HL-60 (cell line): ENCODE data around the gene PIK3R4.

Experiments
- GABPA ChIP-seq: IDR thresholded peaks from 2 replicates; pipeline ENCODE4 v1.6.1; 2012; ENCODE audit warnings: low read depth
- POLR2AphosphoS5 ChIP-seq: IDR thresholded peaks from 2 replicates; pipeline ENCODE4 v1.6.1; 2012; ENCODE audit warnings: low read depth
- REST ChIP-seq: IDR thresholded peaks from 2 replicates; pipeline ENCODE4 v1.6.1; 2012; ENCODE audit warnings: low read depth; ENCODE audit not compliant: insufficient replicate concordance
- SPI1 ChIP-seq: IDR thresholded peaks from 2 replicates; pipeline ENCODE4 v1.6.1; 2012; ENCODE audit warnings: low read depth, mild to moderate bottlenecking, borderline replicate concordance
- TF ChIP-seq, protein P1 (sequence below): IDR thresholded peaks from one replicate; pipeline ENCODE4 v1.5.1; 2011; ENCODE audit warnings: low read length, control low read depth, inconsistent platforms; ENCODE audit not compliant: insufficient read depth

- TF ChIP-seq, protein P1, sequence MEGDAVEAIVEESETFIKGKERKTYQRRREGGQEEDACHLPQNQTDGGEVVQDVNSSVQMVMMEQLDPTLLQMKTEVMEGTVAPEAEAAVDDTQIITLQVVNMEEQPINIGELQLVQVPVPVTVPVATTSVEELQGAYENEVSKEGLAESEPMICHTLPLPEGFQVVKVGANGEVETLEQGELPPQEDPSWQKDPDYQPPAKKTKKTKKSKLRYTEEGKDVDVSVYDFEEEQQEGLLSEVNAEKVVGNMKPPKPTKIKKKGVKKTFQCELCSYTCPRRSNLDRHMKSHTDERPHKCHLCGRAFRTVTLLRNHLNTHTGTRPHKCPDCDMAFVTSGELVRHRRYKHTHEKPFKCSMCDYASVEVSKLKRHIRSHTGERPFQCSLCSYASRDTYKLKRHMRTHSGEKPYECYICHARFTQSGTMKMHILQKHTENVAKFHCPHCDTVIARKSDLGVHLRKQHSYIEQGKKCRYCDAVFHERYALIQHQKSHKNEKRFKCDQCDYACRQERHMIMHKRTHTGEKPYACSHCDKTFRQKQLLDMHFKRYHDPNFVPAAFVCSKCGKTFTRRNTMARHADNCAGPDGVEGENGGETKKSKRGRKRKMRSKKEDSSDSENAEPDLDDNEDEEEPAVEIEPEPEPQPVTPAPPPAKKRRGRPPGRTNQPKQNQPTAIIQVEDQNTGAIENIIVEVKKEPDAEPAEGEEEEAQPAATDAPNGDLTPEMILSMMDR = no peak
- TF ChIP-seq POLR2AphosphoS5 (no peak), GABPA (no peak), REST (no peak), SPI1 (no peak)
Measured at GRCh38 chr3:130757611-130758150, 11.1 kb upstream of the PIK3R4 start.
